GM23338 (cell line): ENCODE results near the gene PTPRN2. TPM values are rescaled to one million over a fixed set of nuclear protein-coding genes. Genes with fewer than 3 reads are reported as not detected.

Source experiments
- ATAC-seq: fragments of 200-7000 bp; cut with Tn5 transposase; 3 replicates; pipeline ENCODE4 v1.9.1; 2020
- DNase-seq: peaks from one replicate; pipeline ENCODE4 v3.0.0-alpha.2; 2015; ENCODE audit warnings: low spot score
- H2AFZ ChIP-seq: fragments of 200-600 bp; sonication (generic); 2 replicates; pipeline ENCODE4 v1.8.0; 2016; ENCODE audit warnings: antibody characterized with exemption, mild to moderate bottlenecking, moderate library complexity
- H3F3A ChIP-seq: fragments of 200-600 bp; sonication (generic); replicated peaks from 2 replicates; pipeline ENCODE4 v1.8.0; 2017; ENCODE audit warnings: antibody characterized with exemption, mixed run types, low read depth
- H3K27ac ChIP-seq: fragments of 200-600 bp; sonication (generic); 2 replicates; pipeline ENCODE4 v1.6.1; 2016; ENCODE audit warnings: low read depth
- H3K27me3 ChIP-seq: fragments of 200-600 bp; sonication (generic); 2 replicates; pipeline ENCODE4 v1.8.0; 2016; ENCODE audit warnings: mild to moderate bottlenecking, mixed run types, moderate library complexity; ENCODE audit not compliant: insufficient read depth
- H3K36me3 ChIP-seq: fragments of 200-600 bp; sonication (generic); 2 replicates; pipeline ENCODE4 v1.8.0; 2016; ENCODE audit warnings: mild to moderate bottlenecking; ENCODE audit not compliant: insufficient read depth
- H3K4me1 ChIP-seq: fragments of 200-600 bp; sonication (generic); 2 replicates; pipeline ENCODE4 v1.8.0; 2016; ENCODE audit warnings: mild to moderate bottlenecking, moderate library complexity; ENCODE audit not compliant: insufficient read depth
- H3K4me2 ChIP-seq: fragments of 200-600 bp; sonication (generic); 2 replicates; pipeline ENCODE4 v1.7.1; 2017; ENCODE audit warnings: mixed run types
- H3K4me3 ChIP-seq: fragments of 200-600 bp; sonication (generic); 2 replicates; pipeline ENCODE4 v1.6.1; 2016; ENCODE audit warnings: mixed run types
- H3K79me2 ChIP-seq: fragments of 200-600 bp; sonication (generic); replicated peaks from 2 replicates; pipeline ENCODE4 v1.8.0; 2017; ENCODE audit warnings: mild to moderate bottlenecking; ENCODE audit not compliant: insufficient read depth
- H3K9me2 ChIP-seq: fragments of 200-600 bp; sonication (generic); 2 replicates; pipeline ENCODE4 v1.8.0; 2017; ENCODE audit not compliant: insufficient read depth
- H4K20me1 ChIP-seq: fragments of 200-600 bp; sonication (generic); replicated peaks from 2 replicates; pipeline ENCODE4 v1.8.0; 2017; ENCODE audit warnings: mild to moderate bottlenecking; ENCODE audit not compliant: insufficient read depth
- H3K27ac Mint-ChIP-seq: 2 replicates; pipeline ENCODE4 v1.8.0; 2020; ENCODE audit warnings: inconsistent platforms, mild to moderate bottlenecking, moderate library complexity, mixed read lengths
- H3K27me3 Mint-ChIP-seq: 3 replicates; pipeline ENCODE4 v1.8.0; 2022; ENCODE audit warnings: low read depth, mild to moderate bottlenecking, moderate library complexity, mixed read lengths, inconsistent platforms; ENCODE audit not compliant: insufficient read depth, poor library complexity
- H3K36me3 Mint-ChIP-seq: 3 replicates; pipeline ENCODE4 v1.8.0; 2021; ENCODE audit warnings: low read depth, mild to moderate bottlenecking, inconsistent platforms, moderate library complexity, mixed read lengths
- H3K4me1 Mint-ChIP-seq: 3 replicates; pipeline ENCODE4 v1.8.0; 2020; ENCODE audit warnings: mild to moderate bottlenecking, inconsistent platforms, mixed read lengths
- H3K4me3 Mint-ChIP-seq: 3 replicates; pipeline ENCODE4 v1.8.0; 2021; ENCODE audit warnings: moderate library complexity, mild to moderate bottlenecking, inconsistent platforms, mixed read lengths
- H3K9me3 Mint-ChIP-seq: 3 replicates; pipeline ENCODE4 v1.8.0; 2020; ENCODE audit warnings: moderate library complexity, mild to moderate bottlenecking, inconsistent platforms, mixed read lengths
- JUNB ChIP-seq: IDR thresholded peaks from one replicate; pipeline ENCODE4 v1.6.1; 2016; ENCODE audit warnings: antibody characterized with exemption; ENCODE audit not compliant: unreplicated experiment
- POLR2AphosphoS5 ChIP-seq: IDR thresholded peaks from 2 replicates; pipeline ENCODE4 v1.6.1; 2016; ENCODE audit warnings: antibody characterized with exemption, low read depth
- ZNF462 ChIP-seq: fragments of 250-450 bp; sonication (Bioruptor Pico); IDR thresholded peaks from 2 replicates; pipeline ENCODE4 v1.5.0; 2020; ENCODE audit warnings: mild to moderate bottlenecking, moderate library complexity
- polyA plus RNA-seq: library from polyadenylated mRNA; unstranded; fragments of >200 nt; fragmentation: Nextera tagmentation; extraction: Ambion mirVana; gene quantifications from 2 replicates; pipeline ENCODE4 v1.2.1, GENCODE V29; 2016
- total RNA-seq: library from RNA; depleted of rRNA; stranded (reverse); fragments of >200 nt; shearing (Covaris generic); gene quantifications from 2 replicates; pipeline ENCODE4 v1.2.3, GENCODE V29; 2014
- TF ChIP-seq, protein P1 (sequence below), 2 experiments: fragments of 200-600 bp in 1 of 2; sonication (generic) in 1 of 2; conservative IDR thresholded peaks; 2 replicates each; pipeline versions ENCODE4 v1.5.1 to v1.6.1; 2016 to 2017; ENCODE audit warnings: antibody characterized with exemption in 2 of 2, low read depth in 2 of 2, mild to moderate bottlenecking in 2 of 2, moderate library complexity in 1 of 2

Gene PTPRN2
- total and polyA plus RNA-seq, 2 experiments from 2014 or later = 0.87 to 4.0 TPM

GRCh38 chr7:158403013-158403821 is 184.4 kb downstream of the PTPRN2 start (continued):
- TF ChIP-seq ZNF462 (CRISPR knock-in tag) = no peak

DNA sequence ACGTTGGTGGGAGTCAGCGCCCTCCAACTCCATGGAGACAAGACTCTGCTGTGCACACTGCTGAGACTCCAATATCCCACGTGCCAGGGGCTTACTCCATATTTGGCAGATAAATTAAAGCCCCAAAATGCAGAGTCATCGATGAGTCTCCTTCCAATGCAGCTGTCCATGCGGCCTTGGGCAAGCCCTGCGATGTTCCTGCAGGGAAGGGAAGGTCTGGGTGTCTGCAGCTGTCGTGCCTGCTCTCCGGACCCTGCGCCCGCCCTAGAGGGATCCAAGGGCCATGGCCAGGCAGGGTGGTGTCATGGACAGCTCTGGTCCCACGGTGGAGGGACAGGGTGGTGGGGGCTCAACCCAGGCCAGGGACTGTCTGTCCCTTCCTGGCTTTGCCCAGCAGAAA is 185.2 kb downstream of the PTPRN2 start:
- Mint-ChIP-seq H3K4me3 (no peak overlapping the region), H3K27me3 (peaks cover 11% of the 10 kb centered on the region), H3K4me1 (no peaks in the 10 kb centered on the region; the same call in 2 of the 3 replicates), H3K27ac (no peak overlapping the region), H3K9me3 (peaks cover 81% of the 10 kb centered on the region), H3K36me3 (peaks cover 48% of the 10 kb centered on the region)
- Histone ChIP-seq H3K79me2 (no peaks in the 10 kb centered on the region), H3K9me2 (no peaks in the 10 kb centered on the region), H3K4me1 (peaks cover 6% of the 10 kb centered on the region; the same call in 1 of the 2 replicates), H2AFZ (no peak overlapping the region), H4K20me1 (no peaks in the 10 kb centered on the region), H3K36me3 (no peaks in the 10 kb centered on the region), H3K27me3 (no peaks in the 10 kb centered on the region), H3K4me3 (no peak overlapping the region), H3K27ac (no peak overlapping the region), H3F3A (no peaks in the 10 kb centered on the region), H3K4me2 (no peak overlapping the region)
- ATAC-seq (no peak), DNase-seq (no peak)
- TF ChIP-seq POLR2AphosphoS5 = no peak
- TF ChIP-seq JUNB = no peak
- TF ChIP-seq, protein P1, sequence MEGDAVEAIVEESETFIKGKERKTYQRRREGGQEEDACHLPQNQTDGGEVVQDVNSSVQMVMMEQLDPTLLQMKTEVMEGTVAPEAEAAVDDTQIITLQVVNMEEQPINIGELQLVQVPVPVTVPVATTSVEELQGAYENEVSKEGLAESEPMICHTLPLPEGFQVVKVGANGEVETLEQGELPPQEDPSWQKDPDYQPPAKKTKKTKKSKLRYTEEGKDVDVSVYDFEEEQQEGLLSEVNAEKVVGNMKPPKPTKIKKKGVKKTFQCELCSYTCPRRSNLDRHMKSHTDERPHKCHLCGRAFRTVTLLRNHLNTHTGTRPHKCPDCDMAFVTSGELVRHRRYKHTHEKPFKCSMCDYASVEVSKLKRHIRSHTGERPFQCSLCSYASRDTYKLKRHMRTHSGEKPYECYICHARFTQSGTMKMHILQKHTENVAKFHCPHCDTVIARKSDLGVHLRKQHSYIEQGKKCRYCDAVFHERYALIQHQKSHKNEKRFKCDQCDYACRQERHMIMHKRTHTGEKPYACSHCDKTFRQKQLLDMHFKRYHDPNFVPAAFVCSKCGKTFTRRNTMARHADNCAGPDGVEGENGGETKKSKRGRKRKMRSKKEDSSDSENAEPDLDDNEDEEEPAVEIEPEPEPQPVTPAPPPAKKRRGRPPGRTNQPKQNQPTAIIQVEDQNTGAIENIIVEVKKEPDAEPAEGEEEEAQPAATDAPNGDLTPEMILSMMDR (conservative IDR thresholded peaks at IDR 0.05; ENCODE audit: low read depth in 2 of 2) = no peak
